SK-N-SH treated with all-trans-retinoic acid at 6 μM for 48 hours (cell line): Measurements from ENCODE around the gene KIZ.

Experiments
- ATAC-seq: fragments of 200-7000 bp; cut with Tn5 transposase; 3 replicates; pipeline ENCODE4 v1.9.1; 2020; ENCODE audit warnings: mild to moderate bottlenecking, moderate library complexity
- ARNTL ChIP-seq: fragments of 450-650 bp; formaldehyde crosslinking; IDR thresholded peaks from 2 replicates; pipeline ENCODE4 v1.5.0; 2020; ENCODE audit warnings: low read depth, mild to moderate bottlenecking, moderate library complexity, borderline replicate concordance
- BACH2 ChIP-seq: fragments of 250-450 bp; sonication (Bioruptor Pico); IDR thresholded peaks from 2 replicates; pipeline ENCODE4 v1.9.0; 2021; ENCODE audit warnings: mild to moderate bottlenecking, borderline replicate concordance
- CREB5 ChIP-seq: fragments of 250-450 bp; sonication (Bioruptor Pico); IDR thresholded peaks from 2 replicates; pipeline ENCODE4 v1.5.1; 2020; ENCODE audit warnings: low read depth, mild to moderate bottlenecking, moderate library complexity
- CSDC2 ChIP-seq: fragments of 250-450 bp; sonication (Bioruptor Pico); IDR thresholded peaks from 2 replicates; pipeline ENCODE4 v1.5.0; 2020; ENCODE audit warnings: mild to moderate bottlenecking, moderate library complexity
- CSRNP3 ChIP-seq: fragments of 250-450 bp; sonication (Bioruptor Pico); IDR thresholded peaks from 2 replicates; pipeline ENCODE4 v1.5.1; 2021; ENCODE audit warnings: mild to moderate bottlenecking, moderate library complexity
- ESRRG ChIP-seq: fragments of 250-450 bp; sonication (Bioruptor Pico); IDR thresholded peaks from 2 replicates; pipeline ENCODE4 v1.6.1; 2021; ENCODE audit warnings: mild to moderate bottlenecking
- GLIS3 ChIP-seq: fragments of 250-450 bp; sonication (Bioruptor Pico); IDR thresholded peaks from 2 replicates; pipeline ENCODE4 v1.5.0; 2020; ENCODE audit warnings: mild to moderate bottlenecking, moderate library complexity
- ISL1 ChIP-seq: fragments of 250-450 bp; sonication (Bioruptor Pico); IDR thresholded peaks from 2 replicates; pipeline ENCODE4 v2.1.2; 2022; ENCODE audit warnings: mild to moderate bottlenecking, moderate library complexity
- OSR1 ChIP-seq: fragments of 250-450 bp; sonication (Bioruptor Pico); IDR thresholded peaks from 2 replicates; pipeline ENCODE4 v1.8.0; 2022; ENCODE audit warnings: moderate library complexity, mild to moderate bottlenecking, inconsistent platforms
- POU6F1 ChIP-seq: fragments of 250-450 bp; sonication (Bioruptor Pico); IDR thresholded peaks from 2 replicates; pipeline ENCODE4 v1.8.0; 2021; ENCODE audit warnings: low read depth, mild to moderate bottlenecking, moderate library complexity, borderline replicate concordance
- PPARA ChIP-seq: fragments of 250-450 bp; sonication (Bioruptor Pico); IDR thresholded peaks from 2 replicates; pipeline ENCODE4 v1.5.0; 2020; ENCODE audit warnings: mild to moderate bottlenecking, borderline replicate concordance
- RARB ChIP-seq: fragments of 250-450 bp; sonication (Bioruptor Pico); IDR thresholded peaks from 2 replicates; pipeline ENCODE4 v1.8.0; 2021; ENCODE audit warnings: mild to moderate bottlenecking, moderate library complexity
- SNAI2 ChIP-seq: fragments of 250-450 bp; sonication (Bioruptor Pico); IDR thresholded peaks from 2 replicates; pipeline ENCODE4 v1.5.0; 2020; ENCODE audit warnings: mild to moderate bottlenecking, moderate library complexity
- TCF4 ChIP-seq: fragments of 250-450 bp; sonication (Bioruptor Pico); IDR thresholded peaks from 2 replicates; pipeline ENCODE4 v1.8.0; 2021; ENCODE audit warnings: mild to moderate bottlenecking, moderate library complexity, borderline replicate concordance
- TSHZ2 ChIP-seq: fragments of 250-450 bp; sonication (Bioruptor Pico); IDR thresholded peaks from 2 replicates; pipeline ENCODE4 v1.5.0; 2020; ENCODE audit warnings: mild to moderate bottlenecking, moderate library complexity
- ZC3H10 ChIP-seq: fragments of 250-450 bp; sonication (Bioruptor Pico); IDR thresholded peaks from 2 replicates; pipeline ENCODE4 v1.5.1; 2021; ENCODE audit warnings: mild to moderate bottlenecking, moderate library complexity
- ZFP3 ChIP-seq: fragments of 250-450 bp; sonication (Bioruptor Pico); IDR thresholded peaks from 2 replicates; pipeline ENCODE4 v1.5.0; 2020; ENCODE audit warnings: mild to moderate bottlenecking, moderate library complexity
- ZFP30 ChIP-seq: fragments of 450-650 bp; formaldehyde crosslinking; IDR thresholded peaks from 2 replicates; pipeline ENCODE4 v1.5.0; 2022; ENCODE audit warnings: mild to moderate bottlenecking, moderate library complexity
- ZNF565 ChIP-seq: fragments of 450-650 bp; formaldehyde crosslinking; conservative IDR thresholded peaks from 2 replicates; pipeline ENCODE4 v1.5.0; 2020; ENCODE audit warnings: low read depth, mild to moderate bottlenecking, moderate library complexity
- ZNF70 ChIP-seq: fragments of 450-650 bp; formaldehyde crosslinking; IDR thresholded peaks from 2 replicates; pipeline ENCODE4 v1.5.0; 2020; ENCODE audit warnings: mild to moderate bottlenecking, moderate library complexity

Gene KIZ

GRCh38 chr20:21141825-21142224 is 15.9 kb downstream of the KIZ start (continued):
- TF ChIP-seq POU6F1 (CRISPR knock-in tag) = no peak
- no peak for TF ChIP-seq ARNTL (CRISPR knock-in tag)
- no peak for TF ChIP-seq ZC3H10 (CRISPR knock-in tag)
- TF ChIP-seq ISL1 (CRISPR knock-in tag) = no peak
- TF ChIP-seq RARB (CRISPR knock-in tag) = no peak
- no peak for TF ChIP-seq CSRNP3 (CRISPR knock-in tag)

- no peak for TF ChIP-seq TSHZ2 (CRISPR knock-in tag)
- TF ChIP-seq ZC3H10 (CRISPR knock-in tag) = no peak
- TF ChIP-seq TCF4 (CRISPR knock-in tag) = no peak
- peak; percentile 80 for TF ChIP-seq ZNF70 (CRISPR knock-in tag)
- TF ChIP-seq SNAI2 = no peak
- TF ChIP-seq ZFP30 = no peak
- no peak for TF ChIP-seq ESRRG (CRISPR knock-in tag)
- TF ChIP-seq OSR1 = no peak
These were observed 17.5 kb downstream of the KIZ start for GRCh38 chr20:21143194-21143890.

GRCh38 chr20:21145424-21145823 is 19.5 kb downstream of the KIZ start:
- ATAC-seq = no peak
- TF ChIP-seq ZFP3 (CRISPR knock-in tag) = no peak
- TF ChIP-seq ARNTL (CRISPR knock-in tag) = no peak
- no peak for TF ChIP-seq PPARA (CRISPR knock-in tag)
- no peak for TF ChIP-seq RARB (CRISPR knock-in tag)
- no peak for TF ChIP-seq CSRNP3 (CRISPR knock-in tag)
- TF ChIP-seq BACH2 (CRISPR knock-in tag) = no peak
- TF ChIP-seq ZNF565 (CRISPR knock-in tag) = no peak
- TF ChIP-seq CSDC2 (CRISPR knock-in tag) = no peak
- no peak for TF ChIP-seq ISL1 (CRISPR knock-in tag)
- no peak for TF ChIP-seq ZC3H10 (CRISPR knock-in tag)
- TF ChIP-seq POU6F1 (CRISPR knock-in tag) = no peak
- no peak for TF ChIP-seq SNAI2

More at GRCh38 chr20:21143194-21143890, 17.5 kb downstream of the KIZ start:
- peak; percentile 33; the same call in 1 of the 3 replicates for ATAC-seq

GRCh38 chr20:21146215-21146614 is 20.3 kb downstream of the KIZ start:
- no peak for ATAC-seq
- TF ChIP-seq ZNF70 (CRISPR knock-in tag) = no peak
- TF ChIP-seq CSRNP3 (CRISPR knock-in tag) = no peak
- TF ChIP-seq ESRRG (CRISPR knock-in tag) = no peak
- TF ChIP-seq CREB5 (CRISPR knock-in tag) = no peak
- no peak for TF ChIP-seq SNAI2
- no peak for TF ChIP-seq ZFP3 (CRISPR knock-in tag)
- TF ChIP-seq CSDC2 (CRISPR knock-in tag) = no peak
- no peak for TF ChIP-seq ZC3H10 (CRISPR knock-in tag)
- TF ChIP-seq ZNF565 (CRISPR knock-in tag) = no peak
- no peak for TF ChIP-seq RARB (CRISPR knock-in tag)
- no peak for TF ChIP-seq PPARA (CRISPR knock-in tag)
- TF ChIP-seq TCF4 (CRISPR knock-in tag) = no peak
- TF ChIP-seq GLIS3 (CRISPR knock-in tag) = no peak
